Esophagus mucosa (tissue), 1 donor: ENCODE results near the gene CDK9. TPM values are rescaled to one million over a fixed set of nuclear protein-coding genes. Genes with fewer than 3 reads are reported as not detected.

Experiments
- ATAC-seq: fragments of 200-7000 bp; cut with Tn5 transposase; one replicate; pipeline ENCODE4 v1.9.1; 2020
- total RNA-seq: library from RNA; stranded (reverse); gene quantifications from one replicate; pipeline ENCODE4 v1.2.4, GENCODE V29; 2023
- donor health status: DM: yes; HTN: yes; CAD: no.

Gene CDK9
- total RNA-seq, 1 donor from 2014 or later = 38.3 TPM

GRCh38 chr9:127805620-127806019 is 19.8 kb downstream of the CDK9 start:
- no peak for ATAC-seq

- ATAC-seq = no peak
Observed at GRCh38 chr9:127806871-127807270, 21.0 kb downstream of the CDK9 start.

- ATAC-seq = no peak
Observed at GRCh38 chr9:127808347-127809001, 22.6 kb downstream of the CDK9 start.

GRCh38 chr9:127809002-127809539 is 23.2 kb downstream of the CDK9 start:
- no peak for ATAC-seq

GRCh38 chr9:127809540-127810377 is 23.9 kb downstream of the CDK9 start:
- ATAC-seq = peak; percentile 63

GRCh38 chr9:127810378-127811187 is 24.7 kb downstream of the CDK9 start:
- no peak for ATAC-seq

- no peak for ATAC-seq
Observed at GRCh38 chr9:127812011-127812410, 26.2 kb downstream of the CDK9 start.

GRCh38 chr9:127812936-127813675 is 27.3 kb downstream of the CDK9 start:
- no peak for ATAC-seq

GRCh38 chr9:127813686-127814226 is 27.9 kb downstream of the CDK9 start:
- ATAC-seq = no peak

- ATAC-seq = no peak
Observed at GRCh38 chr9:127814619-127815511, 29.0 kb downstream of the CDK9 start.

- no peak for ATAC-seq
Observed at GRCh38 chr9:127815512-127816361, 29.9 kb downstream of the CDK9 start.

GRCh38 chr9:127816362-127816725 is 30.5 kb downstream of the CDK9 start:
- no peak for ATAC-seq

- ATAC-seq = no peak
Observed at GRCh38 chr9:127816728-127817127, 30.9 kb downstream of the CDK9 start.

GRCh38 chr9:127817881-127818434 is 32.1 kb downstream of the CDK9 start:
- peak; percentile 2 for ATAC-seq

- no peak for ATAC-seq
Observed at GRCh38 chr9:127818574-127818973, 32.7 kb downstream of the CDK9 start.

GRCh38 chr9:127822108-127822507 is 36.3 kb downstream of the CDK9 start:
- no peak for ATAC-seq

- ATAC-seq = peak; percentile 19
Observed at GRCh38 chr9:127825319-127826051, 39.7 kb downstream of the CDK9 start.

- no peak for ATAC-seq
Observed at GRCh38 chr9:127826253-127826913, 40.5 kb downstream of the CDK9 start.
